K562 (cell line): ENCODE data around the gene PRM3. TPM values are rescaled to one million over a fixed set of nuclear protein-coding genes. Genes with fewer than 3 reads are reported as not detected.
A peak's percentile ranks its signal among the peaks of the same experiment; 100 is the strongest.

Experiments used
- ARHGAP35 ChIP-seq: fragments of 450-650 bp; IDR thresholded peaks from 2 replicates; pipeline ENCODE4 v1.6.1; 2018; ENCODE audit not compliant: partially characterized antibody
- ARID1B ChIP-seq: fragments of 450-650 bp; IDR thresholded peaks from 2 replicates; pipeline ENCODE4 v1.6.1; 2016; ENCODE audit warnings: antibody characterized with exemption, mild to moderate bottlenecking, inconsistent platforms
- BCL6 ChIP-seq: fragments of 250-450 bp; sonication (Bioruptor Pico); IDR thresholded peaks from 2 replicates; pipeline ENCODE4 v1.4.0; 2020
- BHLHE40 ChIP-seq: IDR thresholded peaks from 2 replicates; pipeline ENCODE4 v1.6.1; 2011; ENCODE audit warnings: low read length, improper control_type of control experiment
- HINFP ChIP-seq: fragments of 450-650 bp; conservative IDR thresholded peaks from 2 replicates; pipeline ENCODE4 v1.6.1; 2016; ENCODE audit warnings: missing genetic modification characterization, low read depth, mild to moderate bottlenecking, control low read depth, missing compliant biosample characterization
- HNRNPLL ChIP-seq: fragments of 200-400 bp; formaldehyde crosslinking; IDR thresholded peaks from 2 replicates; pipeline ENCODE4 v1.6.1; 2017; ENCODE audit warnings: low read length, low read depth, mild to moderate bottlenecking; ENCODE audit not compliant: poor library complexity, severe bottlenecking
- MEF2A ChIP-seq: IDR thresholded peaks from 2 replicates; pipeline ENCODE4 v1.6.1; 2011; ENCODE audit warnings: low read depth, mild to moderate bottlenecking, low read length, moderate library complexity; ENCODE audit not compliant: control insufficient read depth
- NR4A1 ChIP-seq, 2 experiments: fragments of 250-450 bp in 1 of 2; fragments of 450-650 bp in 1 of 2; sonication (Bioruptor Pico) in 1 of 2; IDR thresholded peaks; 2 replicates each; pipeline versions ENCODE4 v1.4.0 to v1.6.1; 2016 to 2020; ENCODE audit warnings: mild to moderate bottlenecking in 2 of 2, missing compliant biosample characterization in 1 of 2, missing genetic modification characterization in 1 of 2, moderate library complexity in 1 of 2
- PHF8 ChIP-seq: fragments of 200-600 bp; sonication (generic); IDR thresholded peaks from 2 replicates; pipeline ENCODE4 v1.6.1; 2012; ENCODE audit warnings: mixed run types, mild to moderate bottlenecking, inconsistent platforms, low read length, moderate library complexity, borderline replicate concordance
- SNIP1 ChIP-seq: fragments of 450-650 bp; IDR thresholded peaks from 2 replicates; pipeline ENCODE4 v1.7.1; 2017; ENCODE audit warnings: low read depth, mild to moderate bottlenecking
- STAG1 ChIP-seq: sonication (generic); formaldehyde crosslinking; IDR thresholded peaks from 2 replicates; pipeline ENCODE4 v1.5.0; 2020; ENCODE audit warnings: missing genetic modification reagents, borderline replicate concordance
- TAF15 ChIP-seq: fragments of 200-400 bp; formaldehyde crosslinking; IDR thresholded peaks from 2 replicates; pipeline ENCODE4 v1.6.1; 2017; ENCODE audit warnings: mild to moderate bottlenecking, low read depth, low read length, moderate library complexity
- TFAP4 ChIP-seq: sonication (generic); formaldehyde crosslinking; IDR thresholded peaks from 2 replicates; pipeline ENCODE4 v1.8.0; 2022; ENCODE audit warnings: missing genetic modification reagents, mild to moderate bottlenecking, moderate library complexity, borderline replicate concordance
- VEZF1 ChIP-seq: fragments of 200-800 bp; sonication (Bioruptor generic); IDR thresholded peaks from 2 replicates; pipeline ENCODE4 v1.6.1; 2017; ENCODE audit warnings: missing genetic modification characterization, missing compliant biosample characterization
- ZNF140 ChIP-seq: fragments of 250-450 bp; sonication (Bioruptor Pico); IDR thresholded peaks from 2 replicates; pipeline ENCODE4 v1.8.0; 2021; ENCODE audit warnings: moderate library complexity, mild to moderate bottlenecking, inconsistent platforms
- ZNF41 ChIP-seq: fragments of 250-450 bp; sonication (Bioruptor Pico); conservative IDR thresholded peaks from 2 replicates; pipeline ENCODE4 v1.4.0; 2020; ENCODE audit warnings: mild to moderate bottlenecking
- ZNF449 ChIP-seq: fragments of 250-450 bp; sonication (Bioruptor Pico); IDR thresholded peaks from 2 replicates; pipeline ENCODE4 v1.8.0; 2022; ENCODE audit warnings: moderate library complexity, mild to moderate bottlenecking, inconsistent platforms
- ZNF584 ChIP-seq: fragments of 200-800 bp; sonication (Bioruptor generic); IDR thresholded peaks from 2 replicates; pipeline ENCODE4 v1.6.1; 2016; ENCODE audit warnings: low read depth, mild to moderate bottlenecking, missing genetic modification characterization, missing compliant biosample characterization
- ZNF639 ChIP-seq, 2 experiments: fragments of 200-800 bp in 1 of 2; sonication (Bioruptor generic) in 1 of 2; sonication (generic) in 1 of 2; formaldehyde crosslinking in 1 of 2; IDR thresholded peaks in 1 of 2; conservative IDR thresholded peaks in 1 of 2; 2 replicates each; pipeline versions ENCODE4 v1.5.0 to v1.6.1; 2016 to 2020; ENCODE audit warnings: missing compliant biosample characterization in 1 of 2, missing genetic modification characterization in 1 of 2, missing genetic modification reagents in 1 of 2
- polyA plus RNA-seq, 8 experiments: library from polyadenylated mRNA; depleted of rRNA in 4 of 8; stranded (reverse) in 5 of 8; unstranded in 3 of 8; fragments of >200 nt; fragmentation: Nextera tagmentation in 2 of 8; fragmentation: Illumina TruSeq in 1 of 8; extraction: Ambion mirVana in 2 of 8; extraction: Trizol in 1 of 8; gene quantifications; 2 replicates each; pipeline versions ENCODE4 v1.2.1 to v1.2.3, GENCODE V29; 2011 to 2014; ENCODE audit warnings: inconsistent platforms in 1 of 8, missing spikeins in 1 of 8
- total RNA-seq, 7 experiments: library from RNA; depleted of rRNA in 6 of 7; stranded (reverse); fragments of >200 nt in 6 of 7; fragmentation: Illumina TruSeq in 2 of 7; extraction: Trizol in 2 of 7; gene quantifications; 2 replicates each; pipeline versions ENCODE4 v1.2.1 to v1.2.3, GENCODE V29; 2011 to 2021; ENCODE audit warnings: low replicate concordance in 1 of 7

The PRM3 gene
- total and polyA plus RNA-seq, 9 of the 15 experiments (the other 6 are each of a cell fraction or from before 2014, with no cell fraction given) = not detected

- peak; percentile 62; the same call in 1 of the 2 replicates for TF ChIP-seq PHF8
- no peak for TF ChIP-seq ZNF639 (CRISPR knock-in tag; conservative IDR thresholded peaks at IDR 0.05 in 1 of 2, IDR thresholded peaks at IDR 0.05 in 1 of 2)
- no peak for TF ChIP-seq ZNF449 (CRISPR knock-in tag)
- TF ChIP-seq VEZF1 = peak; percentile 90
- no peak for TF ChIP-seq NR4A1 (CRISPR knock-in tag; IDR thresholded peaks at IDR 0.05)
- no peak; the same call in 1 of the 2 replicates for TF ChIP-seq NR4A1 (tag; IDR thresholded peaks at IDR 0.05)
- no peak for TF ChIP-seq ZNF140 (CRISPR knock-in tag)
- TF ChIP-seq HNRNPLL = no peak
- no peak; the same call in 1 of the 2 replicates for TF ChIP-seq BHLHE40
- no peak for TF ChIP-seq ZNF584
- no peak for TF ChIP-seq ZNF41 (CRISPR knock-in tag)
- no peak for TF ChIP-seq BCL6 (CRISPR knock-in tag)
- TF ChIP-seq HINFP (tag) = no peak
- no peak for TF ChIP-seq SNIP1
- peak; percentile 98 for TF ChIP-seq TFAP4 (CRISPR knock-in tag)
- peak; percentile 82 for TF ChIP-seq STAG1 (CRISPR knock-in tag)
- no peak for TF ChIP-seq ARHGAP35
- TF ChIP-seq TAF15 = no peak
- TF ChIP-seq ARID1B = no peak; the same call in 1 of the 2 replicates
- TF ChIP-seq MEF2A = no peak
These were observed 17.4 kb downstream of the PRM3 start, which contains the start of gene SOCS1 (continued) for GRCh38 chr16:11255737-11256660.
